GM18505 (cell line): ENCODE results near the gene CNKSR3.

Experiments
- ATAC-seq: cut with Tn5 transposase; IDR thresholded peaks from one replicate; pipeline ENCODE4 v1.9.1; 2021; ENCODE audit not compliant: unreplicated experiment
- POLR2A ChIP-seq: IDR thresholded peaks from 4 replicates; pipeline ENCODE4 v1.6.1; 2011; ENCODE audit warnings: borderline replicate concordance; ENCODE audit not compliant: insufficient read depth, insufficient read length; ENCODE audit errors: extremely low read depth

CNKSR3 gene

DNA sequence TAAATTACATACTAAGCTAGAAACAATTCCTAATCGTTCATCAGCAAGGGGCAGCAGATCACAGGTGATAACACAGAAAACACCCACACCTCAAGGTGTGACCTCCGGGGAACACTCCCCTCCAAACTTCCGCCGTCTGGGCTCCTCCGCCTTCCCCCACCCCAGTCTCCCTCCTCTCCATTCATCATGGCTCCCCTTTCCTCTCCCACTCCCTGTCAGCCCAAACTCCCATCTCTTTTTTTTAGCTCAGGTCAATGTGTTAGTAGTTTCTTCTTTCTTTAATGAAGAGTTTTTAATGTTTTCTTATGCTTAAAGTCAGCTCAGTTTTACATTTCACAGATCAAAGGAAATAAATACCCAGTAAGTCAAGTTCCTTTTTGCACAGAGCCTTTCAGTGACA, 20.7 kb downstream of the CNKSR3 start:
- ATAC-seq = no peak
- no peak for TF ChIP-seq POLR2A

DNA sequence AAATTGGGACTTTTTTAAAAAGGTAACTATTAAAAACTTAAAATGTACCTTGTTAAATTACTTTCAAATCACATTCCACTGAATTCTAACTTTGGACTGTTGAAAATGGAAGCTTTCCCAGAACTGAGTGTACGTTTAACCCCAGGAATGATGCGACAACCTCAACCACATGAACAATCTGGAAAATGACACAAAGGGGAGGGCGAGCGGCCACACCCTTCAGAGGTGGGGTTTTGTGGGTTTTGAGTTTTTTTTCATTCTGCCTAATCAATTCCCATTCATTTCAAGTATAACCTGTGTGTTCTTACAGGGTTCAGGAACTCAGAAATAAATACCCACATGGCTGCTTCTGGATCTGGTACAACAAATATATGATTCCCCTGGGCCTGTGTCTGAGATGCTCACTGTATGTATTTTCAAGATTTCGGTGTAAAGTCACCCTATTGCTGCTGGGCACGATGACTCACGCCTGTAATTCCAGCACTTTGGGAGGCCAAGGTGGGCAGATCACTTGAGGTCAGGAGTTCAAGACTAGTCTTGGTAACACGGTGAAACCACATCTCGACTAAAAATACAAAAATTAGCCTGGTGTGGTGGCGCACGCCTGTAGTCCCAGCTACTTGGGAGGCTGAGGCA, 21.6 kb downstream of the CNKSR3 start:
- no peak for TF ChIP-seq POLR2A
- no peak for ATAC-seq

DNA sequence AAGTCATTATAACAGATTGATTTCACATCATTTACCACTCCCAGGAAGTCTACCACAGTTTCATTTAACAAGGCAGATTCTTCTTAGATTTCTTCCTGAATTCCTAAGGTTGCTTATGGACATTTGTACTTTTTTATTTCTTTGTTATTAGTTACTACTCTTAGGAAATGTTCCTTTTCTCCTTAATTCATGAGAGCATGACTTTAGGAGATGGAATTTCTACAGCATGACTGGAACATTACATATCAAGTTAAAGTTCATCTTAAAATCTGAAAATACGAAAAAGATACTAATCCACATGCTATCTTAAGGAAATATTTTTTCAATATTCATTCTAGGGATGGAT, 22.3 kb downstream of the CNKSR3 start:
- TF ChIP-seq POLR2A = no peak
- no peak for ATAC-seq

DNA sequence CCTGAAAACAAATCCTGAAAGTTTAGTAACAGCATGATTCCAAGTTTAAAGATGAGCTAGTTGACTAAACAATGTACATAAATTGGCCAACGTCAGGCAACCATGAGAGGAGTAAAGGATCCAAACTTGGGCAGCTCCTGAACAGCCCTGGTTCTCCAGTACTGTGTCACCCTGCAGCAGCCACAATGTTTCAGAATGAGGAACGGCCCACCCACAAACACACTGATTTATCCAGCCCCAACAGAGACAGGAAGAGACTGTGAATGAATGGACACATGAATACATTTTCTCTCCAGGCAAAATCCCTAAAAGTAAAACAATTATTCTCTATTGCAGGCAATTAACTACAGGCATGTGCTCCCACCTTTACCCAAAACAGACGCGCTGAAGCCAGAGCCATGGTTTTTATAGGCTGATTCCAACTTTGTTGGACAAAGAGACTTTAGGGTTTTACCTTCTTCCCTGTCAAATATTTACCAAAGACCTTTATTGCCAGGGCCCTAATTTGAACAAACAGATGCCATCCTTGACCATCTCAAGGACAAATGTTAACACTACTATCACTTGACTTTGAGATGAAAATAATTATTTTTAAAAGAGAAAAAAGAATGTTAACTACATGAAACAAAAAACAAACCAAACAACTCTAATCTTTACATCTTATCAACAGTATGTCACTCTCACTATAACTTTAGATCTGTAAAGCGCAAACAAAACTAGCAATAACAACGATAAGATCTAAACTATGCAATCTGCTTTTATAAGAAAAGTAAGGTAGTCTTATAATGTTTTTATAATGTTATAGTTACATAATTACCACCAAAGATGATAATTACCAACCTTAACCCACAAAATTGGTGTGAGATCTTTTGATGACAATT, 22.9 kb downstream of the CNKSR3 start:
- no peak for TF ChIP-seq POLR2A
- no peak for ATAC-seq

DNA sequence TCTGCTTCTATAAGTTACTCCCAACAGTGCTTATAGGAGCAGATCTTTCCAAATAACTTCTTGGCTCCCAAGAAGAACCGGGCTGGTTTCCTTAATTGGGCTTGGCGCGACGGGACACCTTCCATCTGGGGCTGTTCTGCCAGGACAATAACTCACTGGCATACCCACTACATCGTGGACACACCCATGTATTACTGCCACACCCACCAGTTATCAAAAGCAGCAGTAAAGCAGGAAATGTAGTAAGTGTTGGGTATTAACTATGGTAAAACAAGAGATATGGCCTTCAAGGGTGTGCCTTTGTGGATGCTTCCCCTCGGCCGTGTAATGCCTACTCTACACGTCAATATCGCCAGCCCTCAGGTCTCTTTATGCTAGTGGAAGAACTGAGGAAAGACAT, 24.7 kb downstream of the CNKSR3 start:
- no peak for ATAC-seq
- no peak for TF ChIP-seq POLR2A

DNA sequence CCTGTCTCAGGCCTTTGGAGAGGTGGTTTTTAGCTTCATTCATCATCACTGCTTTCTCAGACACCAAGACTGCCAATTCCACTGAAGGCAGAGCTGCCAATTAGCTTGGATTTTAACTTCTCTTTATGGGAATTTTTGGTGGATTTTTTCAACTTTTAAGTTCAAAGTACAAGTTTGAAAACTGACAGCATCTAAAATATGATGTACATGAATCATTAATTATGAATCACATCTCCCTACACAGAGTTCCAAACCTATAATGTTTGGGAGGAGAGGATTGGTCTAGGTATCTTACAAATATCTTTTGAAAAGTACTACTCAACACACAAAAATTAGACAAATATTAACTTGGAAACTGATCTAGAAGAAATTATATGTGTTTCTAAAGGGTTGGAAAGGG, 25.5 kb downstream of the CNKSR3 start:
- ATAC-seq = no peak
- TF ChIP-seq POLR2A = no peak

DNA sequence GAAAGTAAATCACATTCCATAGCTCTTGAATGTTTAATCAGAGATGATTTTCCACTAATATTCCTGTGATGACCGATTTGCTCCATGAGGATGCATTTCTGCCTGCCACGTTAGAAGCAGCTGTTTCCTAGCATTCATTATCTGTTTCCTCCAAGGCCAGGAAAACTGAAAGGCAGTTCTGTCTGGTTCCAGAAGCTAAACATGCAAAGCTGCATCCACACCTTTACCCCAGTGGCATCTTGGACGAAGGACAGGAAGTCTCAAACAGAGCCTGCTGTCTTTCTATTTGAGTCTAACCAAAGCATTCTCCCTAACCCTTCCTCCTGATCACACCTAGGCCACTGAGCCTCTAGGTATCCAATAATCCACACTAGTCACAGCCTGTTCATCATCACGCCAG, 27.6 kb downstream of the CNKSR3 start:
- no peak for ATAC-seq
- TF ChIP-seq POLR2A = no peak

DNA sequence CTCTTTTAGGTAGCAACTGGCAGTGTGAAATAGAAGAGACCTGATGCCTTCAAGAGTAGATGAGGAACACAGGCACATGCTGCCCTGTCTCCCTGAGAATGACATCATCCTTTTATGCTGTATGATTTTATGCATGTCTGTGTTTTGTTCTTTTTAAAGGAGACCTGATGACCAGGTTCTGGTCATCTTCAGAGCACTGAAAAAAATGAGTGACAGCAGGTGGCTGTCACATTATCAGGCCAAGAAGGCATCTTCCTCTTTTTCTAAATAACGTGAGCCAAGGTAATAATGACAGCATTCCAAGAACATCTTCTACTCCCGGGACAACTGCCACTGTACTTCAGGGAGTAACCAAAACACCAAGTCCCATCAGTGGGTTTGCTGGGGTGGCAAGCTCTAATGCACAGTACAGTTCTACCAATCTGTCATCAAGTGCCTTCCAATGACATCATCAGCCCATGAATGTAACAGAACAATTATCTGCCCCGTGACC, 28.9 kb downstream of the CNKSR3 start:
- no peak for ATAC-seq
- TF ChIP-seq POLR2A = no peak

DNA sequence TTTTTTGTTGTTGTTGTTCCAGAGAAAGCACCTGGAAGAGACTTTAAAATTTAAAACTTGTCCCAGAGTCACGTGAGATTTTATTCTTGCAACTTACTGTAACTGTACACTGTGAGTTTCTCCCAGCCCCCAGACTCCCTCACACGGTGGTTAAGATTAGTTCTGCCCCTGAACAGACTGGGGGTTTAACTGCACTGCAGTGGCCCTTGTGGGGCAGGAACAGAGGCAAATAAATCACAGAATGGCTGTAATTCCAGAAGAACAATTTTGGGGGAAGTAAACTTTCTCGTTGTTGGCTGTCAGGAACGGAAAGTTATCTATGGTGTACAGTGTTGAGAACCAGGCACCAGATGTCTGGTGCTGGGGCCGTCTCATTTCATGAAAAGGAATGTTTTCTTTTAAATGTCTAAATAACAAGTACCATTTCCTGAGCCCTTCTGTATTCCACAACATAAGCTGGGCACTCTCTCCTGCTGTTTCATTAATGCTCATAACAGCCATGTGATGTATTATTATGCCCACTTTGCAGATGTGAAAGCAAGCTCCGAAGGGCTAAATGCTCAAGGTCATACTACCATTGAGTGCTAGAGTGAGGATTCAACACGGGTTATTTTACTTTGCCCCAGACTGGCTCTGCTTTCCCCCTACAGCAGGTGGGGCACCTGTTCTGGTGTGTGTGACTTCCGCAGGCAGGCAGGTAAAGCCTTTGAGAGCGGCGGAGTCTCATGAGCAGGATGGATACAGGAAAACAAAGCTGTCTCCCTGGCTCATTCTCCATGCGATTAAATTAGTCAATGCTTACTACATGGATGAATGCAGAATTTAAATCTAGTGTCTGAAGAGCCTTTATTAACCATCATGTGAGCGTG, 30.5 kb downstream of the CNKSR3 start:
- no peak for TF ChIP-seq POLR2A
- ATAC-seq = no peak

DNA sequence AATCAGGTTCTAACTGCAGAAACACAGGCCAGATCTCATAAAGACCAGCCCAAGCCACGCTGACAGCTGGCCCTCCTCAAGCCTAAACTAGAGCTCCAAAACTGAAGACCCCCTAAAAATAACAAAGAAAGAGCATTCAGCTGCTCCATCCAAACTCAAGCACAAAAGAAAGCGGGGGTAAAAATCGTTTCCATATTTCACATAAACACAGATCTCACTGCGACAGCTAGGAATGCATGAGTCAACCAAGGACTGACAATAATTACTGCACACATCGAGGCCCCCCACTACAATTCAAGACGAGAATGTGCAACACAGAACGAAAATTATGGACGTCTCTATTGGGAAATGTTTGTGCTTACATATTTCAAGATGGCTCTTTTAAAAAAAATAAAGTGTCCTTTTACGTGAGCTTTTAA, 31.1 kb downstream of the CNKSR3 start:
- TF ChIP-seq POLR2A = no peak
- no peak for ATAC-seq

DNA sequence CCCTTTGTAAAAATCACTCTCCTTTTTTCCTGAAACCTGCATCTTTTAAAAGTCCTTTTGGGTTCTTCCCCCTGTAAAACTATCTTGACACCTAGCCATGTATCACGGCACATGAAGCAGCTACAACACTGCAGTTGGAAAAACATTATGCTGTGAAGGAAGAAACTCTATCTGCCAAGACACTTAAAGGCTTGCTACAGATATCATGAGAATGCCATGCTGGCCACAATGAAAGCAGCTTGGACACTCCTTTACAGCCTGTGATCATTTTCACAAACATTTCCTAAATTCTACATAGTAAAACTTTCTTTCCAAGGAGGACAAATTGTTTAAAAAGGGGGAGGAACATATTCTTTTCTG, 31.8 kb downstream of the CNKSR3 start:
- ATAC-seq = no peak
- TF ChIP-seq POLR2A = no peak

DNA sequence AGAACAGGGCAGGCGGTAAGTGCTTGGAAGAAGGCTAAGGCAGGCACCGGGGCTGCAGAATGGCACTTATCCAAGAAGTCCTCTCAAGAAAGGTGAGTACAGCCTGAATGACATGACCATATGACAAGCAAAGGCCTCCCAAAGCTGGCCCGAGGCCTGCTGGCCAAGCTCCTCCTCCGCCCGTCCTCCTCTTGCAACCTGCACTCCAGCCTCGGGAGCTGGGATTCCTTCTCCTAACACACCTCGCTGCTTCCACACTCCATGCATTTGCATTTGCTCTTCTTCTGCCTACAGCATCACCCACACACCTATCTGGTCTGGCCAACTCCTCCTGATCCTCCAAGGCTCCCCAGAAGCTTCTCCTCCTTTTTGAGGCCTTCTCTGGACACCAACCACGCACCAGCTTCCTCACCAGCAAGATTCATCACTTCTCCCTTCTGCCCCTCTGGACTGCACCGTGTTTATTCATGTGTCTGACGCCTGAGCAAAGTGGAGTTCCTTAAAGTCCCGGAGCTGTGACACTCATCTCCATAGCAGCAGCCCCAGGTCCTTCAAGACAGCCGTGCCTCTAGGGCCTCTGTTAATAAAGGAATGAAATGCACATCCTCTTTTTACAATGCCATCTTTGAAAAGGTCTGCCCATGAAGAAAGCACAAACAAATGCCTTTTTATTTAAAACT, 32.3 kb downstream of the CNKSR3 start:
- no peak for TF ChIP-seq POLR2A
- ATAC-seq = no peak

DNA sequence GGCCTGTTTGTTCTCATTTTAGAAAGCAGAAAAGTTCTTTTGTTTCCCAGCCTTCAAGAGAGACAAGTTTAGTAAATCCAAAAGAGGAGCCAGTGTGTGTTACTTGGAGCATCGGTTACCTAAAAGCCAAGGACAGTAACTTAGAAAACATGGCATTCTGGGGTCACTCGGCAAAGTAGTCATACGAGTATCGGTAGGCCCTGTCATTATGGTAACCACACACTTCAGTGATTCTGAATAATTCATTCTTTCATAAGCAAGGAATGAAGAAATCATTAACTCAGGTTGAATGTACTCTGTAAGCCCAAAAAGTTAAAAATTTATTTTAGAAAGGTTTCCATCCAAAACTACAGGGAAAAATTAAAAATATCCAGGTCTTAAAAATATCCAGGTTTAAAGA, 34.0 kb downstream of the CNKSR3 start:
- no peak for ATAC-seq
- TF ChIP-seq POLR2A = no peak
